ENCODE measurements around the gene ZNF92.
"Not testable (repeated sequence)": the region's sequence is repeated elsewhere in the genome, so short reads cannot be mapped to it uniquely, and the experiment has no call there.

ZNF92 gene

GRCh38 chr7:65373608-65374351 is at the start of gene ZNF92:
ZNF92 (plus strand) TSS chr7:65373855; CDS start chr7:65373998, 143 bp downstream.
- DNase-seq (ENCODE audit: extremely low read depth in 1 of 2, low read depth in 1 of 2): peak; percentile 88 to 92

- DNase-seq (ENCODE audit: extremely low read depth in 1 of 2, low read depth in 1 of 2): no peak
Measured at GRCh38 chr7:65325793-65326432, 47.7 kb upstream of the ZNF92 start.

GRCh38 chr7:65338346-65338745 is 35.3 kb upstream of the ZNF92 start:
- DNase-seq (ENCODE audit: extremely low read depth in 1 of 2, low read depth in 1 of 2): no peak

GRCh38 chr7:65339257-65339656 is 34.4 kb upstream of the ZNF92 start:
- DNase-seq (ENCODE audit: extremely low read depth in 1 of 2, low read depth in 1 of 2): no peak

GRCh38 chr7:65342723-65343629 is 30.7 kb upstream of the ZNF92 start:
- DNase-seq (ENCODE audit: extremely low read depth in 1 of 2, low read depth in 1 of 2): no peak

GRCh38 chr7:65344541-65344940 is 29.1 kb upstream of the ZNF92 start:
- not testable (repeated sequence) for DNase-seq (ENCODE audit: extremely low read depth in 1 of 2, low read depth in 1 of 2)

GRCh38 chr7:65354263-65354662 is 19.4 kb upstream of the ZNF92 start:
- no peak for DNase-seq (ENCODE audit: extremely low read depth in 1 of 2, low read depth in 1 of 2)

GRCh38 chr7:65369843-65370242 is 3.8 kb upstream of the ZNF92 start:
- no peak for DNase-seq (ENCODE audit: extremely low read depth in 1 of 2, low read depth in 1 of 2)

- no peak for DNase-seq (ENCODE audit: extremely low read depth in 1 of 2, low read depth in 1 of 2)
Measured at GRCh38 chr7:65371468-65371867, 2.2 kb upstream of the ZNF92 start.

GRCh38 chr7:65379318-65379717 is 5.7 kb downstream of the ZNF92 start:
- DNase-seq (ENCODE audit: extremely low read depth in 1 of 2, low read depth in 1 of 2): no peak

GRCh38 chr7:65381742-65382141 is 8.1 kb downstream of the ZNF92 start:
- DNase-seq (ENCODE audit: extremely low read depth in 1 of 2, low read depth in 1 of 2): no peak

GRCh38 chr7:65382452-65382851 is 8.8 kb downstream of the ZNF92 start:
- no peak for DNase-seq (ENCODE audit: extremely low read depth in 1 of 2, low read depth in 1 of 2)

GRCh38 chr7:65387891-65388290 is 14.2 kb downstream of the ZNF92 start:
- DNase-seq (ENCODE audit: extremely low read depth in 1 of 2, low read depth in 1 of 2): no peak

- no peak for DNase-seq (ENCODE audit: extremely low read depth in 1 of 2, low read depth in 1 of 2)
Measured at GRCh38 chr7:65390588-65390987, 16.9 kb downstream of the ZNF92 start.

GRCh38 chr7:65397730-65398142 is 24.1 kb downstream of the ZNF92 start:
- no peak for DNase-seq (ENCODE audit: extremely low read depth in 1 of 2, low read depth in 1 of 2)

GRCh38 chr7:65398671-65399070 is 25.0 kb downstream of the ZNF92 start:
- DNase-seq (ENCODE audit: extremely low read depth in 1 of 2, low read depth in 1 of 2): not testable (repeated sequence)

- DNase-seq (ENCODE audit: extremely low read depth in 1 of 2, low read depth in 1 of 2): not testable (repeated sequence)
Measured at GRCh38 chr7:65399101-65399500, 25.4 kb downstream of the ZNF92 start.

- no peak for DNase-seq (ENCODE audit: extremely low read depth in 1 of 2, low read depth in 1 of 2)
Measured at GRCh38 chr7:65404020-65404419, 30.4 kb downstream of the ZNF92 start.

- DNase-seq (ENCODE audit: extremely low read depth in 1 of 2, low read depth in 1 of 2): not testable (repeated sequence)
Measured at GRCh38 chr7:65406706-65407105, 33.1 kb downstream of the ZNF92 start.

- no peak for DNase-seq (ENCODE audit: extremely low read depth in 1 of 2, low read depth in 1 of 2)
Measured at GRCh38 chr7:65409363-65409762, 35.7 kb downstream of the ZNF92 start.

- DNase-seq (ENCODE audit: extremely low read depth in 1 of 2, low read depth in 1 of 2): no peak
Measured at GRCh38 chr7:65411249-65411648, 37.6 kb downstream of the ZNF92 start.
